Ishikawa (cell line): ENCODE results near the gene THAP12.

Source experiments
- CEBPB ChIP-seq: IDR thresholded peaks from 2 replicates; pipeline ENCODE4 v1.6.1; 2012
- CREB1 ChIP-seq: IDR thresholded peaks from 2 replicates; pipeline ENCODE4 v1.6.1; 2012; ENCODE audit warnings: low read depth
- EGR1 ChIP-seq: IDR thresholded peaks from 2 replicates; pipeline ENCODE4 v1.6.1; 2012
- EP300 ChIP-seq: IDR thresholded peaks from 2 replicates; pipeline ENCODE4 v1.6.1; 2012; ENCODE audit warnings: borderline replicate concordance
- FOXM1 ChIP-seq: IDR thresholded peaks from 2 replicates; pipeline ENCODE4 v1.6.1; 2012; ENCODE audit warnings: low read depth, borderline replicate concordance
- NFIC ChIP-seq: IDR thresholded peaks from 2 replicates; pipeline ENCODE4 v1.6.1; 2012
- RAD21 ChIP-seq: IDR thresholded peaks from 2 replicates; pipeline ENCODE4 v1.6.1; 2012; ENCODE audit warnings: low read depth
- TAF1 ChIP-seq: IDR thresholded peaks from 2 replicates; pipeline ENCODE4 v1.6.1; 2012; ENCODE audit warnings: low read depth, mild to moderate bottlenecking
- TCF12 ChIP-seq: IDR thresholded peaks from 2 replicates; pipeline ENCODE4 v1.6.1; 2012; ENCODE audit warnings: low read depth
- TEAD4 ChIP-seq: IDR thresholded peaks from 2 replicates; pipeline ENCODE4 v1.6.1; 2012
- YY1 ChIP-seq: IDR thresholded peaks from 2 replicates; pipeline ENCODE4 v1.6.1; 2012; ENCODE audit warnings: low read depth
- ZBTB7A ChIP-seq: IDR thresholded peaks from 2 replicates; pipeline ENCODE4 v1.6.1; 2012; ENCODE audit warnings: low read depth
- TF ChIP-seq, protein P1 (sequence below): IDR thresholded peaks from 2 replicates; pipeline ENCODE4 v1.6.1; 2012; ENCODE audit warnings: low read depth, mild to moderate bottlenecking
- TF ChIP-seq, protein P2 (sequence below): IDR thresholded peaks from 2 replicates; pipeline ENCODE4 v1.6.1; 2012
- TF ChIP-seq, protein P3 (sequence below): IDR thresholded peaks from 2 replicates; pipeline ENCODE4 v1.6.1; 2012

The THAP12 gene

DNA sequence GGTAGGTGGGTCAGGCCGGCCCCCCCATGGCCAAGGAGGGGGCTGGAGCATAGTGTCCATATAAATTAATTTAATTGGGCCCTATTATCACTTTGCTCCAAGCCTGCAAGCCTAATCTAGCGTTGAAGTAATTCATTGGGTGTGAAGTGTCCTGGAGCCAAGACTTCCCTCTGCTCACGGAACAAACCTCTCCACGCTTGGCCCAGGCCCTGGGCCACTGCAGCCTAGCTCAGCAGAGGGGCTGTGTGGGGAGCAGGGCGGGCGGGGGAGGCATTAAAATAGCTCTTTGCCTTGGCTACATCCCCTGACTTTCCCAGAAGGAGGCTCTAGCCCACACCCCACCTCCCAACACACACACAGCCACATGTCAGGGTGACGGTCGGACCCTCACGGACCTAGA, 73.5 kb downstream of the THAP12 start:
- TF ChIP-seq, protein P1, sequence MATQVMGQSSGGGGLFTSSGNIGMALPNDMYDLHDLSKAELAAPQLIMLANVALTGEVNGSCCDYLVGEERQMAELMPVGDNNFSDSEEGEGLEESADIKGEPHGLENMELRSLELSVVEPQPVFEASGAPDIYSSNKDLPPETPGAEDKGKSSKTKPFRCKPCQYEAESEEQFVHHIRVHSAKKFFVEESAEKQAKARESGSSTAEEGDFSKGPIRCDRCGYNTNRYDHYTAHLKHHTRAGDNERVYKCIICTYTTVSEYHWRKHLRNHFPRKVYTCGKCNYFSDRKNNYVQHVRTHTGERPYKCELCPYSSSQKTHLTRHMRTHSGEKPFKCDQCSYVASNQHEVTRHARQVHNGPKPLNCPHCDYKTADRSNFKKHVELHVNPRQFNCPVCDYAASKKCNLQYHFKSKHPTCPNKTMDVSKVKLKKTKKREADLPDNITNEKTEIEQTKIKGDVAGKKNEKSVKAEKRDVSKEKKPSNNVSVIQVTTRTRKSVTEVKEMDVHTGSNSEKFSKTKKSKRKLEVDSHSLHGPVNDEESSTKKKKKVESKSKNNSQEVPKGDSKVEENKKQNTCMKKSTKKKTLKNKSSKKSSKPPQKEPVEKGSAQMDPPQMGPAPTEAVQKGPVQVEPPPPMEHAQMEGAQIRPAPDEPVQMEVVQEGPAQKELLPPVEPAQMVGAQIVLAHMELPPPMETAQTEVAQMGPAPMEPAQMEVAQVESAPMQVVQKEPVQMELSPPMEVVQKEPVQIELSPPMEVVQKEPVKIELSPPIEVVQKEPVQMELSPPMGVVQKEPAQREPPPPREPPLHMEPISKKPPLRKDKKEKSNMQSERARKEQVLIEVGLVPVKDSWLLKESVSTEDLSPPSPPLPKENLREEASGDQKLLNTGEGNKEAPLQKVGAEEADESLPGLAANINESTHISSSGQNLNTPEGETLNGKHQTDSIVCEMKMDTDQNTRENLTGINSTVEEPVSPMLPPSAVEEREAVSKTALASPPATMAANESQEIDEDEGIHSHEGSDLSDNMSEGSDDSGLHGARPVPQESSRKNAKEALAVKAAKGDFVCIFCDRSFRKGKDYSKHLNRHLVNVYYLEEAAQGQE, result no peak
- TF ChIP-seq TAF1 (no peak), TCF12 (no peak), EP300 (no peak), CREB1 (no peak), RAD21 (no peak), FOXM1 (no peak), ZBTB7A (no peak), NFIC (no peak), EGR1 (no peak), TEAD4 (no peak), CEBPB (no peak), YY1 (no peak)
- TF ChIP-seq, protein P2, sequence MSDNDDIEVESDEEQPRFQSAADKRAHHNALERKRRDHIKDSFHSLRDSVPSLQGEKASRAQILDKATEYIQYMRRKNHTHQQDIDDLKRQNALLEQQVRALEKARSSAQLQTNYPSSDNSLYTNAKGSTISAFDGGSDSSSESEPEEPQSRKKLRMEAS, result no peak
- TF ChIP-seq, protein P3, sequence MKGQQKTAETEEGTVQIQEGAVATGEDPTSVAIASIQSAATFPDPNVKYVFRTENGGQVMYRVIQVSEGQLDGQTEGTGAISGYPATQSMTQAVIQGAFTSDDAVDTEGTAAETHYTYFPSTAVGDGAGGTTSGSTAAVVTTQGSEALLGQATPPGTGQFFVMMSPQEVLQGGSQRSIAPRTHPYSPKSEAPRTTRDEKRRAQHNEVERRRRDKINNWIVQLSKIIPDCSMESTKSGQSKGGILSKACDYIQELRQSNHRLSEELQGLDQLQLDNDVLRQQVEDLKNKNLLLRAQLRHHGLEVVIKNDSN, result no peak

DNA sequence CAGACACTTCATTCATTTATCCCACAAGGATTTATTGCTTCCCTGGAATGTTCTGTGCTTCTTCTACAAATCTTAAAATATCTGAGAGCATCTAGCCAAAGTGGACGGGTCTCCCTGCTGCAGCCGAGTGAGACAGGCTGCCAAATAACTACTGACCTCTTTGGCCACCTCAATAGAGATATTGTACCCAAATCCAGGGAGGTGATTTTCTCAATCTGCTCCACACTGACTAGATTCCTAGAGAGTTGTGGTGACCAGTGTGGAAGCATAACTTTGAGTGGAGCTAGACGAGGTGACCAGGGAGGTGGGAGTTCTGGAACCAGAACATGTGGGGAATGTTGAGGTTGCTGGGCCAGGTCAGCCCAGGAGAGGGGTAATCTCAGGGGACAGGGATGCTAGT, 77.5 kb downstream of the THAP12 start:
- no peak for TF ChIP-seq TAF1
- no peak for TF ChIP-seq EGR1
- TF ChIP-seq FOXM1, result no peak
- no peak for TF ChIP-seq YY1
- TF ChIP-seq TCF12, result no peak
- TF ChIP-seq, protein P2, result no peak
- no peak for TF ChIP-seq TEAD4
- no peak for TF ChIP-seq CEBPB
- no peak for TF ChIP-seq EP300
- TF ChIP-seq ZBTB7A, result no peak
- TF ChIP-seq NFIC, result no peak
- TF ChIP-seq, protein P1, result no peak
- TF ChIP-seq, protein P3, result no peak
- no peak for TF ChIP-seq RAD21
- no peak for TF ChIP-seq CREB1

DNA sequence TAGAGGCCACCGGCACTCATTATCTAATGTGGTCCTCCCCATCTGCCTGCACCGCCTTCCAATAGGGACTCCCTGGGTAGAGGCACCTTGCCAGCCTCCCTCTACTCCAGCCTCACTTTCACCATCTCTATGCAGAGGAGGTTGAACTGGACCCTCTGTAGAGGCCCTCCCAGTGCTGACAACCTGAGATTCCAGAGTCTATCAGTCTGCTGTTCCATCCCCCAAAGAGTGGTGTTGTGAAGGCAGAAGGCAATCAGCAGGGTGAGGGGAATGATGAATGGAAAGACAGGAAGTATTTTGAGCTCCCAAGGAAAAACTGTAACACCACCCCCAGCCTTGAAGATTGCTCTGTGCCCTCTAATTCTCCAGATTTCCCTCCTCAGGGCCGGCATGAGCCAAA, 77.9 kb downstream of the THAP12 start:
- TF ChIP-seq NFIC (no peak), EP300 (no peak), CREB1 (no peak), TCF12 (no peak), ZBTB7A (no peak), CEBPB (no peak), RAD21 (no peak), TEAD4 (no peak), FOXM1 (no peak), YY1 (no peak), TAF1 (no peak), EGR1 (no peak)
- TF ChIP-seq, protein P1, result no peak
- TF ChIP-seq, protein P2, result no peak
- TF ChIP-seq, protein P3, result no peak
